ENCODE data around the gene GID8.
A peak's percentile ranks its signal among the peaks of the same experiment; 100 is the strongest.

GID8 gene

GRCh38 chr20:62917720-62918119, 20.2 kb upstream of the GID8 start:
- H3K27ac ChIP-seq = peak overlapping the region; percentile 20; the same call in 1 of the 2 replicates
- peaks cover 95% of the 10 kb centered on the region for H3K4me1 ChIP-seq (ENCODE audit: low read depth, poor library complexity, severe bottlenecking)
- peak overlapping the region; percentile 38; the same call in 1 of the 2 replicates for H3K4me2 ChIP-seq
- no peak overlapping the region for H3K4me3 ChIP-seq (IDR thresholded peaks at IDR 0.05; ENCODE audit: insufficient read depth, low read depth, low read length)
- H3K36me3 ChIP-seq (ENCODE audit: insufficient read depth) = peaks cover 5% of the 10 kb centered on the region; the same call in 1 of the 2 replicates
- no peak overlapping the region for H2AFZ ChIP-seq (ENCODE audit: low read depth)
- no peak for TF ChIP-seq CTCF (conservative IDR thresholded peaks at IDR 0.05; ENCODE audit: low read depth, low read length)
- no peaks in the 10 kb centered on the region; the same call in 1 of the 2 replicates for H3K27me3 ChIP-seq (ENCODE audit: insufficient read depth, low read depth)
- peaks cover 90% of the 10 kb centered on the region for H4K20me1 ChIP-seq (ENCODE audit: insufficient read depth)
- H3K9ac ChIP-seq = no peak overlapping the region
- peaks cover 100% of the 10 kb centered on the region for H3K79me2 ChIP-seq (ENCODE audit: insufficient read depth, low read depth)

GRCh38 chr20:62918147-62918546, 19.8 kb upstream of the GID8 start:
- peaks cover 5% of the 10 kb centered on the region; the same call in 1 of the 2 replicates for H3K36me3 ChIP-seq (ENCODE audit: insufficient read depth)
- H3K4me2 ChIP-seq = peak overlapping the region; percentile 38
- no peak overlapping the region for H2AFZ ChIP-seq (ENCODE audit: low read depth)
- peaks cover 100% of the 10 kb centered on the region for H3K79me2 ChIP-seq (ENCODE audit: insufficient read depth, low read depth)
- H3K4me1 ChIP-seq (ENCODE audit: low read depth, poor library complexity, severe bottlenecking) = peaks cover 95% of the 10 kb centered on the region
- H3K4me3 ChIP-seq (IDR thresholded peaks at IDR 0.05; ENCODE audit: insufficient read depth, low read depth, low read length) = no peak overlapping the region
- H4K20me1 ChIP-seq (ENCODE audit: insufficient read depth) = peaks cover 94% of the 10 kb centered on the region
- no peaks in the 10 kb centered on the region; the same call in 1 of the 2 replicates for H3K27me3 ChIP-seq (ENCODE audit: insufficient read depth, low read depth)
- H3K27ac ChIP-seq = peak overlapping the region; percentile 20; the same call in 1 of the 2 replicates
- TF ChIP-seq CTCF (conservative IDR thresholded peaks at IDR 0.05; ENCODE audit: low read depth, low read length) = no peak
- H3K9ac ChIP-seq = no peak overlapping the region

DNA sequence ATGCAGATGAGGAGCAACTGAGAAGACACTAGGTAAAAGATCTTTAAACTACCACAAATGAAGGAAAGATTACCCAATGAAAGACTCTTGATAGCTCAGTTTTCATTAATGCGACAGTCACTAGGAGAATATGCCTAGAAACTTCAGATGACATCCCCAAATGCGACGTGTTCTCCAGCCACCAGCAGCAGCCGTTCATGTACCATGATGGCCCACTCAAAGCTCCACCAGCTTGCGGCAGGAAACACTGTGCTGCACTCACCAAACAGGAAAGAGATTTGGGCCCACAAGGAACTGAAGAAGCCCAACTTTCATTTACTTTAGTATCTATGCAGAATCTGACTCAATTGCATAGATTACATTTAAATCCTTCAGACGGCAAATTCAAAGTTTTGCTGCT, 19.1 kb upstream of the GID8 start:
- no peak for TF ChIP-seq CTCF (conservative IDR thresholded peaks at IDR 0.05; ENCODE audit: low read depth, low read length)
- Histone ChIP-seq H3K4me2 (peak overlapping the region; percentile 38; the same call in 1 of the 2 replicates), H3K27me3 (ENCODE audit: insufficient read depth, low read depth) (no peaks in the 10 kb centered on the region; the same call in 1 of the 2 replicates), H3K4me3 (IDR thresholded peaks at IDR 0.05; ENCODE audit: insufficient read depth, low read depth, low read length) (no peak overlapping the region), H3K9ac (no peak overlapping the region), H3K4me1 (ENCODE audit: low read depth, poor library complexity, severe bottlenecking) (peaks cover 97% of the 10 kb centered on the region), H3K79me2 (ENCODE audit: insufficient read depth, low read depth) (peaks cover 100% of the 10 kb centered on the region), H3K27ac (peak overlapping the region; percentile 20; the same call in 1 of the 2 replicates), H2AFZ (ENCODE audit: low read depth) (no peak overlapping the region), H4K20me1 (ENCODE audit: insufficient read depth) (peaks cover 95% of the 10 kb centered on the region), H3K36me3 (ENCODE audit: insufficient read depth) (peaks cover 5% of the 10 kb centered on the region; the same call in 1 of the 2 replicates)

DNA sequence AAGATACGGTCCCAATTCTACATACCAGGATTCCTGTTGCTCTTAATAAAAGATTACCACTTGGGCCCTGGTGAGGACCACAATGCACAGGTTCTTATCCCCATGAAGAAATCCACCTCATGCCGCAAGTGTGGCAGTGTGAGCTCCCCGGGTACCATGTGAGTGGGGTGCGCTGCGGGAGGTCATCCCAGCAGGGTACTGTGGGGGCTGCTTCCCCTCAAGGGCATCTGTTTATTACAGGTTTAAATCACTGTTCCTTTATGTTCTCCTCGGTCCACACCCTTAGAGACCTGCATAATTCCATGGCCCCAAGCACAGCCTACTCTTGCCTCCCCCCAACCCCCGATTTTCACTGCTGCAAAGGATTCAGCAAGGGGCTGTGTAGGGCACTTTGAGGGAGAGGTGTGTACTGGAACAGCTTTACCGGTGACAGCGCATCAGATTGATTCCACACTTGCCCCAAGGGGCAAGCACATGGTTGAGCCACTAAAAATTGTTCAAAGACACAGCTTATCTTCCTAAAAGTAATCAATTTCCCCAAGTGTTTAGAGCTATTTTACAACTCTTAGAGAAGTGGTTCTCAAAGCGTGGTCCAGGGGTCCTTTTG, 17.8 kb upstream of the GID8 start:
- Histone ChIP-seq H3K4me2 (no peak overlapping the region), H4K20me1 (ENCODE audit: insufficient read depth) (peaks cover 98% of the 10 kb centered on the region), H3K79me2 (ENCODE audit: insufficient read depth, low read depth) (peaks cover 100% of the 10 kb centered on the region), H3K4me3 (IDR thresholded peaks at IDR 0.05; ENCODE audit: insufficient read depth, low read depth, low read length) (no peak overlapping the region), H3K27ac (no peak overlapping the region), H3K4me1 (ENCODE audit: low read depth, poor library complexity, severe bottlenecking) (peaks cover 98% of the 10 kb centered on the region), H3K36me3 (ENCODE audit: insufficient read depth) (no peaks in the 10 kb centered on the region), H2AFZ (ENCODE audit: low read depth) (no peak overlapping the region), H3K27me3 (ENCODE audit: insufficient read depth, low read depth) (no peaks in the 10 kb centered on the region; the same call in 1 of the 2 replicates), H3K9ac (no peak overlapping the region)
- TF ChIP-seq CTCF (conservative IDR thresholded peaks at IDR 0.05; ENCODE audit: low read depth, low read length) = no peak
